ENCODE results near the gene FAM149A.

Gene FAM149A

DNA sequence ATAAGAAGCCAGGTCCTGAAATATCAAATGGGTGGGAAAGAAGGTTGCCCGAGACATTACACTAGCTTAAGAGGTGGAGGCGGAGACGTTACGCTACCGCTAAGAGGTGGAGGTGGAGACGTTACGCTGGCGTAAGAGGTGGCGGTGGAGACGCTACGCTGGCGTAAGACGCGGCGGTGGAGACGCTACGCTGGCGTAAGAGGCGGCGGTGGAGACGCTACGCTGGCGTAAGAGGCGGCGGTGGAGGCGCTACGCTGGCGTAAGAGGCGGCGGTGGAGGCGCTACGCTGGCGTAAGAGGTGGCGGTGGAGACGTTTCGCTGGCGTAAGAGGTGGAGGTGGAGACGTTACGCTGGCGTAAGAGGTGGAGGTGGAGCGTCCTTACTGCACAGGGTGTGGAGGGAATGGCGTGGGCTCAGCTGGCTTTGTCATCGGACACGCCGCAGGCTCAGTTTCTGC, 99.6 kb downstream of the FAM149A start:
- H3K4me3 ChIP-seq (ENCODE audit: low read depth, low read length) = no peak overlapping the region
- no peaks in the 10 kb centered on the region for H3K36me3 ChIP-seq (replicated peaks)
- peak overlapping the region; percentile 69 for H3K27ac ChIP-seq
- no peak for TF ChIP-seq CTCF (IDR thresholded peaks at IDR 0.05; ENCODE audit: low read depth, low read length, missing control alignments)
- H3K27me3 ChIP-seq (replicated peaks) = no peaks in the 10 kb centered on the region
- DNase-seq = peak; percentile 43
- in situ Hi-C loops (cut with HindIII; ENCODE audit: low pct_ligation_motif_present, low sequenced_read_pairs) = no loop called here

DNA sequence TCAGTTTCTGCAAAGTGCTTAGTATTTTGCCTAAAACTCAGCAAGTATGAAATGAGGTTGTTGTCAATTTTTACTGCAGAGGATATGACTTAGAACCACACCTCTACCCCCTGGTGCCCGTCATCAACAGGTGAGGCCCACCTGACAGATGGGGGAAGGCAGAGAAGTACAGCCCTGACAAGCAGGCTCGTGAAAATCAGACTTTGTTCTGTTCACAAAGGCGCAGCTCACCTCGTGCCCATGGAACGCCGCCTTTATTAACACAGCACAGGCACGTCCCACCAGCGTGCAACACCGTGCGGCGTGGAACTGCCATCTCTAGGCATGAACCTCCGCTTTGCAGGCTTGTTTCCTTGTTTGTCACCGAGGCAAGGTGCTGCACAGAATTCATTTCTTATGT, 100.2 kb downstream of the FAM149A start:
- Histone ChIP-seq H3K36me3 (replicated peaks) (no peaks in the 10 kb centered on the region), H3K27me3 (replicated peaks) (no peaks in the 10 kb centered on the region), H3K27ac (peak overlapping the region; percentile 69), H3K4me3 (ENCODE audit: low read depth, low read length) (no peak overlapping the region)
- in situ Hi-C loops (cut with HindIII; ENCODE audit: low pct_ligation_motif_present, low sequenced_read_pairs) = no loop called here
- no peak for DNase-seq
- no peak for TF ChIP-seq CTCF (IDR thresholded peaks at IDR 0.05; ENCODE audit: low read depth, low read length, missing control alignments)

GRCh38 chr4:186205156-186205555, 100.7 kb downstream of the FAM149A start:
- no peak for TF ChIP-seq CTCF (IDR thresholded peaks at IDR 0.05; ENCODE audit: low read depth, low read length, missing control alignments)
- no peak for DNase-seq
- in situ Hi-C loops (cut with HindIII; ENCODE audit: low pct_ligation_motif_present, low sequenced_read_pairs) = no loop called here
- Histone ChIP-seq H3K36me3 (replicated peaks) (no peaks in the 10 kb centered on the region), H3K27ac (no peak overlapping the region), H3K4me3 (ENCODE audit: low read depth, low read length) (no peak overlapping the region), H3K27me3 (replicated peaks) (no peaks in the 10 kb centered on the region)

GRCh38 chr4:186216465-186217024, 112.0 kb downstream of the FAM149A start:
- DNase-seq = peak; percentile 5
- Histone ChIP-seq H3K36me3 (replicated peaks) (no peaks in the 10 kb centered on the region), H3K4me3 (ENCODE audit: low read depth, low read length) (no peak overlapping the region), H3K27ac (no peak overlapping the region), H3K27me3 (replicated peaks) (no peaks in the 10 kb centered on the region)
- no peak for TF ChIP-seq CTCF (IDR thresholded peaks at IDR 0.05; ENCODE audit: low read depth, low read length, missing control alignments)
- in situ Hi-C loops (cut with HindIII; ENCODE audit: low pct_ligation_motif_present, low sequenced_read_pairs) = no loop called here

DNA sequence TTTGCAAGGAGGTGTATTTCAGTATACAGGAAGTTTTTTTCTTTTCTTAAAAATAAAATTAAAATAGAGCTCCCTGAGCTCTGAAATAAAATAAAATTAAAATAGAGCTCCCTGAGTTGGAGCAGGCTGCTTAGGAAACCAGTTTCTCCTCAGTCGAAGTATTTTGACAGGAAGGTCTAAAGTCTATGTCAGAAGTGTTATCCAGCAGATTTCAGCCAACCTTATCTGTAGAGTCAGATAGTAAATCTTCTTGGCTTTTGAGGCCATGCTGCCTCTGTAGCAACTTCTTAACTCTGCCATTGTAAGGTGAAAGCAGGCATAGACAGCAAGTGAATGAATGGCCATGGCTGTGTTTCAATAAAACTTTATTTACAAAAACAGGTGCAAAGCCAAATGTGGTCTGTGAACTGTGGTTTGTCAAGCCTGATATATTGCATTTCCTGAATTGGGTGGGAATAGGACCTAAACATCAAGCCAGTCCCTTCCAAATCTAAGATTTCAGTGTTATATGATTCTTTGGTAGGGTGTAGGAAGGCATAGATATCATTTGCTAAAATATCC, 113.3 kb downstream of the FAM149A start:
- DNase-seq = no peak
- no peak for TF ChIP-seq CTCF (IDR thresholded peaks at IDR 0.05; ENCODE audit: low read depth, low read length, missing control alignments)
- in situ Hi-C loops (cut with HindIII; ENCODE audit: low pct_ligation_motif_present, low sequenced_read_pairs) = no loop called here
- no peaks in the 10 kb centered on the region for H3K27me3 ChIP-seq (replicated peaks)
- no peak overlapping the region for H3K4me3 ChIP-seq (ENCODE audit: low read depth, low read length)
- H3K36me3 ChIP-seq (replicated peaks) = no peaks in the 10 kb centered on the region
- no peak overlapping the region for H3K27ac ChIP-seq

DNA sequence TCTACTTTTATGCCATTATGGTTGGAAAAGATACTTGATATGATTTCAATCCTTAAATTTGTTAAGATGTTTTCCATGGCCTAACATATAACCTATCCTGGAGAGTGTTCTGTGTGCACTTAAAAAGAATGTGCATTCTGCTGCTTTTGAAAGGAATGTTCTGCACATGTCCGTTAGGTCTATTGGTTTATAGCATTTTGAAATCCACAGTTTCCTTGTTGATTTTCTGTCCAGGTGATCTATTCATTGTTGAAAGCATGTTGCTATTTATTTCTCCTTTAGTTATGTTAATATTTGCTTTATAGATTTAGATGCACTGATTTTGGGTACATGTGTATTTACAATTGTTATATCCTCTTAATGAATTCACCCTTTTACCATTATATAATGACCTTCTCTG, 117.1 kb downstream of the FAM149A start:
- no peak for TF ChIP-seq CTCF (IDR thresholded peaks at IDR 0.05; ENCODE audit: low read depth, low read length, missing control alignments)
- in situ Hi-C loops (cut with HindIII; ENCODE audit: low pct_ligation_motif_present, low sequenced_read_pairs) = no loop called here
- no peak for DNase-seq

More for the DNA sequence above, 117.1 kb downstream of the FAM149A start:
- no peak overlapping the region for H3K4me3 ChIP-seq (ENCODE audit: low read depth, low read length)
- no peaks in the 10 kb centered on the region for H3K36me3 ChIP-seq (replicated peaks)
- no peak overlapping the region for H3K27ac ChIP-seq
- H3K27me3 ChIP-seq (replicated peaks) = no peaks in the 10 kb centered on the region

Measured in brain microvascular endothelial cell (primary cell).